H1 (cell line): ENCODE measurements around the gene NFIX. TPM values are rescaled to one million over a fixed set of nuclear protein-coding genes. Genes with fewer than 3 reads are reported as not detected.
A peak's percentile ranks its signal among the peaks of the same experiment; 100 is the strongest.

Experiments
- CTCF ChIA-PET: fragments of 300-600 bp; sonication (Branson Sonifier 250); formaldehyde crosslinking; loops from one replicate; lab custom pipeline; 2021; ENCODE audit not compliant: partially characterized antibody; lab: Charles Lee
- POLR2A ChIA-PET: fragments of 300-600 bp; sonication (Branson Sonifier 250); formaldehyde crosslinking; loops from one replicate; lab custom pipeline; 2021; ENCODE audit warnings: inconsistent platforms; ENCODE audit not compliant: partially characterized antibody; lab: Charles Lee
- DNase-seq, 2 experiments: peaks; one replicate each; pipeline versions ENCODE4 v3.0.0 to v3.0.0-alpha.2; 2010 to 2022; ENCODE audit warnings: low spot score in 2 of 2, low read depth in 1 of 2, mixed read lengths in 1 of 2
- FAIRE-seq: peaks from 2 replicates; lab custom pipeline; 2011; peaks lifted over from hg19 to GRCh38; lab: Jason Lieb, UNC
- H2AFZ ChIP-seq: 2 replicates; pipeline ENCODE4 v1.8.1; 2012; ENCODE audit warnings: low read length, inconsistent platforms
- H2AK5ac ChIP-seq: 2 replicates; pipeline ENCODE4 v1.6.1; 2013; ENCODE audit warnings: low read depth, low read length
- H2BK120ac ChIP-seq: replicated peaks from 2 replicates; pipeline ENCODE3; 2013; ENCODE audit warnings: low read depth, low read length, inconsistent platforms
- H2BK12ac ChIP-seq: 2 replicates; pipeline ENCODE4 v1.6.1; 2013; ENCODE audit warnings: low read depth, low read length
- H2BK15ac ChIP-seq: 2 replicates; pipeline ENCODE4 v1.6.1; 2013; ENCODE audit warnings: low read length
- H2BK20ac ChIP-seq: 2 replicates; pipeline ENCODE4 v1.6.1; 2013; ENCODE audit warnings: low read length
- H2BK5ac ChIP-seq: 2 replicates; pipeline ENCODE4 v1.6.1; 2013; ENCODE audit warnings: low read depth, low read length
- H3K14ac ChIP-seq: 2 replicates; pipeline ENCODE4 v1.6.1; 2013; ENCODE audit warnings: inconsistent platforms; ENCODE audit not compliant: insufficient read length
- H3K18ac ChIP-seq: 2 replicates; pipeline ENCODE4 v1.6.1; 2013; ENCODE audit warnings: low read length; ENCODE audit errors: extremely low read depth
- H3K23ac ChIP-seq: 2 replicates; pipeline ENCODE4 v1.6.1; 2013; ENCODE audit warnings: inconsistent platforms; ENCODE audit not compliant: insufficient read length
- H3K23me2 ChIP-seq: 2 replicates; pipeline ENCODE4 v1.6.1; 2013; ENCODE audit warnings: low read depth, low read length
- H3K27ac ChIP-seq: 2 replicates; pipeline ENCODE4 v1.6.1; 2011; ENCODE audit warnings: low read depth, low read length, inconsistent platforms
- H3K27me3 ChIP-seq, 4 experiments: replicated peaks in 1 of 4; 1 replicate in 1 of 4; 2 replicates in 3 of 4; pipeline versions ENCODE4 v1.6.1 to v1.8.1; 2011 to 2013; ENCODE audit warnings: low read length in 3 of 4, mild to moderate bottlenecking in 3 of 4, inconsistent platforms in 2 of 4, mixed read lengths in 2 of 4, moderate library complexity in 1 of 4; ENCODE audit not compliant: control insufficient read depth in 3 of 4, insufficient read depth in 3 of 4; ENCODE audit errors: extremely low read depth in 1 of 4
- H3K36me3 ChIP-seq, 4 experiments: 2 replicates each; pipeline versions ENCODE4 v1.6.1 to v1.8.1; 2011 to 2013; ENCODE audit warnings: mild to moderate bottlenecking in 4 of 4, low read length in 3 of 4, moderate library complexity in 2 of 4, control low read depth in 1 of 4, inconsistent platforms in 1 of 4; ENCODE audit not compliant: insufficient read depth in 4 of 4, control insufficient read depth in 2 of 4
- H3K4ac ChIP-seq: replicated peaks from 2 replicates; pipeline ENCODE3; 2013; ENCODE audit warnings: low read length, low read depth, mixed read lengths, inconsistent platforms; ENCODE audit not compliant: insufficient read length
- H3K4me1 ChIP-seq, 4 experiments: replicated peaks in 1 of 4; 1 replicate in 1 of 4; 2 replicates in 3 of 4; pipeline versions ENCODE4 v1.6.1 to v1.8.1; 2011 to 2013; ENCODE audit warnings: low read length in 3 of 4, inconsistent platforms in 2 of 4, mixed read lengths in 1 of 4; ENCODE audit not compliant: insufficient read depth in 4 of 4, control insufficient read depth in 3 of 4
- H3K4me2 ChIP-seq, 2 experiments: 2 replicates each; pipeline versions ENCODE4 v1.6.1 to v1.8.1; 2011 to 2013; ENCODE audit warnings: low read depth in 2 of 2, low read length in 2 of 2, control low read depth in 1 of 2, inconsistent platforms in 1 of 2, mild to moderate bottlenecking in 1 of 2; ENCODE audit not compliant: insufficient read depth in 1 of 2
- H3K4me3 ChIP-seq, 4 experiments: fragments of 200-600, 300-600 bp in 1 of 4; sonication (generic), shearing (Covaris generic), sonication (Bioruptor Twin) in 1 of 4; 2 replicates each; pipeline versions ENCODE4 v1.5.1 to v1.8.1; 2011 to 2016; ENCODE audit warnings: low read length in 4 of 4, low read depth in 3 of 4, control low read depth in 2 of 4, inconsistent platforms in 2 of 4, mild to moderate bottlenecking in 2 of 4, mixed read lengths in 1 of 4, moderate library complexity in 1 of 4; ENCODE audit not compliant: insufficient read depth in 2 of 4; ENCODE audit errors: extremely low read depth in 1 of 4
- H3K56ac ChIP-seq: replicated peaks from 2 replicates; pipeline ENCODE3; 2013; ENCODE audit warnings: low read depth, mild to moderate bottlenecking, mixed read lengths, low read length, inconsistent platforms; ENCODE audit not compliant: insufficient read length
- H3K79me1 ChIP-seq: 2 replicates; pipeline ENCODE4 v1.6.1; 2013; ENCODE audit warnings: low read depth, low read length, control low read depth
- H3K79me2 ChIP-seq, 2 experiments: 2 replicates each; pipeline versions ENCODE4 v1.6.1 to v1.8.1; 2012 to 2013; ENCODE audit warnings: low read length in 2 of 2, mild to moderate bottlenecking in 2 of 2, inconsistent platforms in 1 of 2; ENCODE audit not compliant: insufficient read depth in 2 of 2, control insufficient read depth in 1 of 2
- H3K9ac ChIP-seq, 4 experiments: replicated peaks in 1 of 4; 1 replicate in 1 of 4; 2 replicates in 3 of 4; pipeline versions ENCODE4 v1.6.1 to v1.8.1; 2011 to 2013; ENCODE audit warnings: low read depth in 3 of 4, low read length in 3 of 4, control low read depth in 2 of 4, mild to moderate bottlenecking in 2 of 4, moderate library complexity in 2 of 4, inconsistent platforms in 1 of 4; ENCODE audit errors: extremely low read depth in 1 of 4
- H3K9me3 ChIP-seq, 2 experiments: 2 replicates each; pipeline versions ENCODE4 v1.6.1 to v1.8.1; 2012 to 2013; ENCODE audit warnings: mild to moderate bottlenecking in 2 of 2, moderate library complexity in 2 of 2, control low read depth in 1 of 2, inconsistent platforms in 1 of 2, low read depth in 1 of 2, low read length in 1 of 2, mixed read lengths in 1 of 2; ENCODE audit not compliant: insufficient read depth in 2 of 2
- H4K20me1 ChIP-seq, 2 experiments: replicated peaks in 1 of 2; 2 replicates each; pipeline versions ENCODE3 to v1.8.1; 2011 to 2013; ENCODE audit warnings: inconsistent platforms in 2 of 2, low read length in 2 of 2, mild to moderate bottlenecking in 1 of 2; ENCODE audit not compliant: insufficient read depth in 2 of 2, control insufficient read depth in 1 of 2
- H4K5ac ChIP-seq: 2 replicates; pipeline ENCODE4 v1.6.1; 2013; ENCODE audit warnings: low read length, low read depth, mixed read lengths, inconsistent platforms; ENCODE audit not compliant: insufficient read length
- H4K8ac ChIP-seq: 2 replicates; pipeline ENCODE4 v1.8.0; 2013; ENCODE audit warnings: mild to moderate bottlenecking, moderate library complexity, low read length, inconsistent platforms; ENCODE audit not compliant: insufficient read depth; ENCODE audit errors: extremely low read depth
- H4K91ac ChIP-seq: replicated peaks from 2 replicates; pipeline ENCODE3; 2013; ENCODE audit warnings: low read length, mixed read lengths, inconsistent platforms; ENCODE audit not compliant: insufficient read length
- CBX8 ChIP-seq: fragments of 300-800, 300-1000 bp; sonication (generic); IDR thresholded peaks from 2 replicates; pipeline ENCODE4 v1.7.1; 2016; ENCODE audit warnings: low read depth, low read length, borderline replicate concordance
- EZH2 ChIP-seq: fragments of 200-600 bp; sonication (generic); IDR thresholded peaks from 2 replicates; pipeline ENCODE4 v1.7.1; 2012; ENCODE audit warnings: low read depth, mild to moderate bottlenecking, moderate library complexity, low read length, inconsistent platforms; ENCODE audit not compliant: severe bottlenecking
- GABPA ChIP-seq: IDR thresholded peaks from 2 replicates; pipeline ENCODE4 v1.6.1; 2011; ENCODE audit warnings: mild to moderate bottlenecking, low read length, moderate library complexity, borderline replicate concordance; ENCODE audit not compliant: insufficient read depth
- POU5F1 ChIP-seq: IDR thresholded peaks from 2 replicates; pipeline ENCODE4 v1.6.1; 2011; ENCODE audit warnings: low read depth, mild to moderate bottlenecking, low read length, moderate library complexity
- RAD21 ChIP-seq, 2 experiments: IDR thresholded peaks in 1 of 2; conservative IDR thresholded peaks in 1 of 2; 2 replicates each; pipeline ENCODE4 v1.6.1; 2011; ENCODE audit warnings: low read depth in 2 of 2, low read length in 2 of 2, improper control_type of control experiment in 1 of 2, inconsistent platforms in 1 of 2, mild to moderate bottlenecking in 1 of 2, moderate library complexity in 1 of 2
- RFX5 ChIP-seq: IDR thresholded peaks from 2 replicates; pipeline ENCODE4 v1.6.1; 2011; ENCODE audit warnings: low read depth, low read length, improper control_type of control experiment, borderline replicate concordance
- RNF2 ChIP-seq: fragments of 200-900, 300-1000 bp; sonication (generic); IDR thresholded peaks from 2 replicates; pipeline ENCODE4 v1.7.1; 2016; ENCODE audit warnings: borderline replicate concordance, low read depth, mild to moderate bottlenecking, antibody characterized with exemption, low read length; ENCODE audit not compliant: poor library complexity, severe bottlenecking; ENCODE audit errors: missing control alignments
- SRF ChIP-seq: IDR thresholded peaks from 2 replicates; pipeline ENCODE4 v1.6.1; 2011; ENCODE audit warnings: mild to moderate bottlenecking, low read depth, low read length, moderate library complexity
- SUZ12 ChIP-seq: fragments of 200-600 bp; sonication (generic); IDR thresholded peaks from 2 replicates; pipeline ENCODE4 v1.6.1; 2012; ENCODE audit warnings: mild to moderate bottlenecking, inconsistent platforms, low read length, moderate library complexity, mixed read lengths
- WGBS, 2 experiments: shearing (Covaris generic) in 1 of 2; methylation state at CpG; one replicate each; pipeline versions ENCODE4 v1.1.6 to v1.1.7; 2013 to 2015; ENCODE audit warnings: low lambda C conversion rate in 2 of 2, mixed read lengths in 2 of 2, inconsistent platforms in 1 of 2, low coverage in 1 of 2, missing lambda C conversion rate in 1 of 2; ENCODE audit not compliant: insufficient replicate concordance in 2 of 2, insufficient coverage in 1 of 2, insufficient read length in 1 of 2; ENCODE audit errors: extremely low coverage in 1 of 2, missing lambda C conversion rate in 1 of 2; 5-methylcytosine and 5-hydroxymethylcytosine counted together
- polyA plus RNA-seq, 7 experiments: library from polyadenylated mRNA; depleted of rRNA in 3 of 7; stranded (reverse) in 5 of 7; unstranded in 2 of 7; fragments of >200 nt in 5 of 7; fragments of 200-250 nt in 2 of 7; gene quantifications; 1 replicate in 5 of 7; 2 replicates in 1 of 7; 4 replicates in 1 of 7; pipeline versions ENCODE4 v1.2.1 to v1.2.3, GENCODE V29; 2011 to 2013; ENCODE audit warnings: missing spikeins in 2 of 7, mixed read lengths in 2 of 7
- total RNA-seq: library from RNA; stranded (reverse); fragmentation: NEBNext Ultra II Directional; extraction: Animal tissue kit (Norgen Biotek cat#: 25700); gene quantifications from 2 replicates; pipeline ENCODE4 v1.2.1, GENCODE V29; 2021

Gene NFIX
- total and polyA plus RNA-seq, 2 of the 8 experiments (the other 6 are each of a cell fraction or from before 2014, with no cell fraction given), result 0.03 to 0.20 TPM

GRCh38 chr19:13024126-13024950 lies 29.1 kb downstream of the NFIX start:
- Histone ChIP-seq H3K56ac (no peak overlapping the region), H4K20me1 (peaks cover 3 to 25% of the 10 kb centered on the region in 2 experiments), H3K4me3 (peak overlapping the region in 1 of 4 experiments; percentile 15; a peak in 2 of 8 replicates), H2AK5ac (0 out of 2 replicates have a peak overlapping the region, but pooled peaks have one; percentile 17), H2BK12ac (peak overlapping the region; percentile 97), H3K79me2 (no peaks in the 10 kb centered on the region), H2BK15ac (peak overlapping the region; percentile 99), H3K4me1 (peaks cover 8 to 29% (median 25%) of the 10 kb centered on the region in 4 experiments), H3K36me3 (peaks cover 0 to 2% (median 0%) of the 10 kb centered on the region in 4 experiments; a peak in 1 of 8 replicates), H3K23ac (no peak overlapping the region), H3K4me2 (peak overlapping the region; percentile 43 to 65; a peak in 3 of 4 replicates), H2BK120ac (no peak overlapping the region), H3K23me2 (peaks cover 2% of the 10 kb centered on the region; the same call in 1 of the 2 replicates), H2BK5ac (no peak overlapping the region), H4K8ac (no peak overlapping the region), H3K9me3 (no peaks in the 10 kb centered on the region), H3K27me3 (peaks cover 78 to 98% (median 96%) of the 10 kb centered on the region in 4 experiments), H4K91ac (no peak overlapping the region), H4K5ac (no peak overlapping the region), H3K79me1 (no peaks in the 10 kb centered on the region), H3K18ac (peak overlapping the region; percentile 28; the same call in 1 of the 2 replicates), H2AFZ (no peak overlapping the region), H2BK20ac (peak overlapping the region; percentile 43; the same call in 1 of the 2 replicates), H3K9ac (no peak overlapping the region), H3K27ac (no peak overlapping the region), H3K14ac (no peak overlapping the region), H3K4ac (no peak overlapping the region)
- FAIRE-seq (no peak), DNase-seq (no peak)
- ChIA-PET CTCF (interaction anchor here (0.6 to 15.0 kb wide), 5 partner anchors 9 to 1231 kb away, joined by 3 to 760 read pairs (median 9); no protein-coding TSS in a partner anchor), POLR2A (interaction anchor here (0.7 to 3.2 kb wide), 6 partner anchors 10 to 71 kb away, joined by 3 to 17 read pairs (median 4); no protein-coding TSS in a partner anchor)
- TF ChIP-seq RNF2, result peak; percentile 97
- TF ChIP-seq SUZ12, result peak; percentile 98
- TF ChIP-seq RAD21 (IDR thresholded peaks at IDR 0.05 in 1 of 2, conservative IDR thresholded peaks at IDR 0.05 in 1 of 2; ENCODE audit: low read depth in 2 of 2, low read length in 2 of 2), result no peak
- peak; percentile 97 for TF ChIP-seq EZH2
- peak; percentile 97 for TF ChIP-seq CBX8
- TF ChIP-seq SRF, result no peak
- TF ChIP-seq POU5F1, result no peak
- TF ChIP-seq RFX5, result no peak
- TF ChIP-seq GABPA, result no peak
- WGBS, 2 experiments, result 7% methylated on average over 35 of the region's 37 CpGs; no CpG with 5 or more reads in 1 of the 2 experiments
